Measurements from ENCODE around the gene AGMO.
"Not testable (repeated sequence)": the region's sequence is repeated elsewhere in the genome, so short reads cannot be mapped to it uniquely, and the experiment has no call there.

The AGMO gene

DNA sequence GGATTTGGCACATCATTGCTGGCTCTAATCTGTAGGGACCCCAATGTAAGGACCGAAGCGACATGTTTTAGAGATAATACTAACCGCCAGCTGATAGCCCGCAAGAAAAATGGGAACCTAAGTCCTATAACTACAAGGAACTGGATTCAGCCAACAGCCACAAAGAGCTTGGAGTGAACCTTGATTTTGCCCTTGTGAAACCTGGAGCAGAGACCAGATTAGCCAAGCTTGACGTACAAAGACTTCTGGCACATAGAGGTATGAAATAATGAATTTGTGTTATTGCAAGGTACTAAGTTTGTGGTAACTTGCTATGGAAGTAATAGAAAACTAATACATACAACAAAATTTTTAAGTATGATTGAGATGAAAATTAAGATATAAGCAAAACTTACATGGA lies 246.9 kb downstream of the AGMO start:
- no peak for DNase-seq (ENCODE audit: low read depth)
- H3K4me3 ChIP-seq (ENCODE audit: low read depth, low read length): no peak overlapping the region
- TF ChIP-seq, protein P1, sequence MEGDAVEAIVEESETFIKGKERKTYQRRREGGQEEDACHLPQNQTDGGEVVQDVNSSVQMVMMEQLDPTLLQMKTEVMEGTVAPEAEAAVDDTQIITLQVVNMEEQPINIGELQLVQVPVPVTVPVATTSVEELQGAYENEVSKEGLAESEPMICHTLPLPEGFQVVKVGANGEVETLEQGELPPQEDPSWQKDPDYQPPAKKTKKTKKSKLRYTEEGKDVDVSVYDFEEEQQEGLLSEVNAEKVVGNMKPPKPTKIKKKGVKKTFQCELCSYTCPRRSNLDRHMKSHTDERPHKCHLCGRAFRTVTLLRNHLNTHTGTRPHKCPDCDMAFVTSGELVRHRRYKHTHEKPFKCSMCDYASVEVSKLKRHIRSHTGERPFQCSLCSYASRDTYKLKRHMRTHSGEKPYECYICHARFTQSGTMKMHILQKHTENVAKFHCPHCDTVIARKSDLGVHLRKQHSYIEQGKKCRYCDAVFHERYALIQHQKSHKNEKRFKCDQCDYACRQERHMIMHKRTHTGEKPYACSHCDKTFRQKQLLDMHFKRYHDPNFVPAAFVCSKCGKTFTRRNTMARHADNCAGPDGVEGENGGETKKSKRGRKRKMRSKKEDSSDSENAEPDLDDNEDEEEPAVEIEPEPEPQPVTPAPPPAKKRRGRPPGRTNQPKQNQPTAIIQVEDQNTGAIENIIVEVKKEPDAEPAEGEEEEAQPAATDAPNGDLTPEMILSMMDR (IDR thresholded peaks at IDR 0.05; ENCODE audit: insufficient read depth, low read depth, low read length, missing control alignments): no peak

DNA sequence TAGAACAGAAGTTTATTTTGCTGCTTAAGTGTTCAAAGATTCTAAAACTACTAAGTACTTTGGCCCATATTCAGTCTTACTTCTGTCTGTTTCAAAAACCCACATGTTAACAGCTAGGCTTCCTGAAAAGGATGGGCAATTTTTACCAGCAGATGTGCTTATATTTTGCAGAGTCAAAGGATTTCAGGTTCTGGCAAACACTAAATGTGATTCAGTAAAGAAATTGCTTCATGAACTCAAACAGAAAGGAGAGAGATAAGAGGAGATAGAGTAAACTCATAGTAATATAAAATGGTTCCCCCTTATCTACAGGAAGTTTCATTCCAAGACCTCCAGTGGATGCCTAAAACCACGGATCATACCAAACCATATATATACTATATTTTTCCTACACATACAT lies 248.5 kb downstream of the AGMO start:
- H3K4me3 ChIP-seq (ENCODE audit: low read depth, low read length): no peak overlapping the region
- TF ChIP-seq, protein P1 (IDR thresholded peaks at IDR 0.05; ENCODE audit: insufficient read depth, low read depth, low read length, missing control alignments): no peak
- DNase-seq (ENCODE audit: low read depth): no peak

DNA sequence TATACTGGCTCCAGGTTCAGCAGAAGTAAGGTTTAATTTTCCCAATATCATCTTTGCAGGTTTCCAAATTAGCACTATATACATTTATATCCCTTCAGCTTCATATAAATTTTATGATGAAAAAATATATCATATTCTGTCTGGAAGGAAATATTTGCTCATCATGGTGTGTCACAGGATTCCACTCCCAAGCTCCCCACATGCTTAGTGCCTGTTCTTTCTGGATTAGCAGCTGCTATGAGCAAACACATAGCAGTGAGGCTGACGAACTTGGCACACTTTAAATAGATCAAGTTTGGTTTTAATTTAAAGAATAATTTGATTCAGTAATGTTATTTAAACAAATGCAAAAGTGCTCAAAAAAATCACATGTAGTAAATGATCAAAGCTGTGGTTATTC lies 251.9 kb downstream of the AGMO start:
- TF ChIP-seq, protein P1 (IDR thresholded peaks at IDR 0.05; ENCODE audit: insufficient read depth, low read depth, low read length, missing control alignments): no peak
- H3K4me3 ChIP-seq (ENCODE audit: low read depth, low read length): no peak overlapping the region
- DNase-seq (ENCODE audit: low read depth): no peak

DNA sequence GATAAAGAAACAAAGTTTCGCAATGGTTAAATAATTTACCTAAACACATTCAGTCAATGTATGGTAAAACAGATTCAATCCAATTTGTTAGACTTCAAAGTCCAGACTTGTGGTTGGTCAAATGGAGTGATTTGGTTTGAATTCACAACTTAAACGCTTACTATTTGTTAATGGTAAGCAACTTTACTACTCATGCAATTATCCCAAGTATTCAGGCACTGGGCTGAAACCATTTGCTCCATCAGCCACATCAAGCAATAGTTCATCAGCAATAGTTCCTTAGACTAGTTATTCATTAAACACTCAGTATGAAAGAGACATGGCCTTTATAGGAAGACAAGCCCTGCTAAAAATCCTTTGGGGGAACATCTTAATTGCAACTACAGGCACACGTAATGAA lies 253.0 kb downstream of the AGMO start:
- H3K4me3 ChIP-seq (ENCODE audit: low read depth, low read length): no peak overlapping the region
- TF ChIP-seq, protein P1 (IDR thresholded peaks at IDR 0.05; ENCODE audit: insufficient read depth, low read depth, low read length, missing control alignments): no peak
- DNase-seq (ENCODE audit: low read depth): no peak

DNA sequence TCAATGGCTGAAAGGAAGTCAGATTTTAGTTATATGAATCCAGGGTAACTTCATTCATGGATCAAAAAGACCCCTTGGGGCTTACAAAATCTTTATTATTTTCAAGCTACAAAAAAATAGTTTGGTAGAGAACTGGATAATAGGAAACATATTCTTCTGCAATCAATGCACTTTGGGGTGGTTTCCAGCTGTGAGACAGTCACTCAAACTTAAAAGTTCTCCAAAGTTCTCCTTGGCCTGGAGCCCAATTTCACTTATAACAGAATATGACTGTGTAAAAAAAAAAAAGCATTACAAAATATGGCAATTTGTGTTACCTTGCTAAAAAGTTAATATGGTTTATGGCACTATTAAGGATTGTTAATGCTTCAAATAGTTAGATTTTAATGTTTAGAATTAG lies 255.5 kb downstream of the AGMO start:
- H3K4me3 ChIP-seq (ENCODE audit: low read depth, low read length): no peak overlapping the region
- DNase-seq (ENCODE audit: low read depth): no peak
- TF ChIP-seq, protein P1 (IDR thresholded peaks at IDR 0.05; ENCODE audit: insufficient read depth, low read depth, low read length, missing control alignments): no peak

DNA sequence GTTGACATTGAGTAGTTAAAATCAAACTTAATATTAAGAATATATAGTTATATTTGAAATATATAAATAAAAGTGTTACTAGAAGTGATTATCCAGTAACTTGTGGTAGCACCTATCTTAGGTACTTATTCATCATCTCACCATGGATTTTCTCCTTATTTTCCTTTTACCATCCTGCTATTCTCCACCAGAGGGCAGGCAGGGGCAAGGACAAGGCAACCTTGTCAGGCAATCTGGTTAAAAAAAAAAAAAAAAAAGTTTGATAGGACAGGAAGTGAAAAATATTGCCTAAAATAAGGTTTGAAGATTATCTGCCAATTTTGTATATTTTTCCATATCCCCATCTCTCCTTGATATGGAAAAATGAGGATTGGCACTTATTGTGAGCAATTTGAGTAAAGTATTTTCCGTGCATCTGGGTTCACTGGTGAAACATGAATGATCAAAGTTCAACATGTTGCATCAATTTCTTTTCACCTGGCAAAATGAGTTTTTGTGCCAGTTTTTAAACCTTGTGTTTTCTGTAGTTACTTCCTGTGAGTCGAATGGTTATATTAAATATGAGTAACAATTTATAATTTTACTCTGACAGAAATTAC lies 256.7 kb downstream of the AGMO start:
- peak; percentile 50 for DNase-seq (ENCODE audit: low read depth)
- TF ChIP-seq, protein P1 (IDR thresholded peaks at IDR 0.05; ENCODE audit: insufficient read depth, low read depth, low read length, missing control alignments): peak; percentile 54
- no peak overlapping the region for H3K4me3 ChIP-seq (ENCODE audit: low read depth, low read length)

DNA sequence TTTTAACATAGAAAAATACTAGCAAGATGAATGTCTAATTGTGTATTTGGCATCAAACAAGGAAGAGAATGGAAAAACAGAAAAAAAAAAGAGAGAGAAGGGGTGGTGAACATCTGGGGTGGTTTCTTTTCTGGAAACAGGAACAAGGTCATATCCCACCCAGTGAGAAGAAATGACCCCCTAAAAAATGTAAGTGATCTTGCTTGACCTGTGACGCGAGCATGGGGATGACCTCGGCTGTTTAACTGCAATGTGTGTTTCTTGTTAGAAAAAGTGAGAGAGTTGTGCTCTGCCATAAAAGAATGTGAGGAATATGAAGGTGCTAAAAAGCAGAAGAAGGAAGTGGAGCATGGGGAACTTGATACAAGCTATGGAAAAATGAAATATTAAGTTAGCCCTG lies 258.5 kb downstream of the AGMO start:
- no peak for DNase-seq (ENCODE audit: low read depth)
- no peak overlapping the region for H3K4me3 ChIP-seq (ENCODE audit: low read depth, low read length)
- TF ChIP-seq, protein P1 (IDR thresholded peaks at IDR 0.05; ENCODE audit: insufficient read depth, low read depth, low read length, missing control alignments): no peak

DNA sequence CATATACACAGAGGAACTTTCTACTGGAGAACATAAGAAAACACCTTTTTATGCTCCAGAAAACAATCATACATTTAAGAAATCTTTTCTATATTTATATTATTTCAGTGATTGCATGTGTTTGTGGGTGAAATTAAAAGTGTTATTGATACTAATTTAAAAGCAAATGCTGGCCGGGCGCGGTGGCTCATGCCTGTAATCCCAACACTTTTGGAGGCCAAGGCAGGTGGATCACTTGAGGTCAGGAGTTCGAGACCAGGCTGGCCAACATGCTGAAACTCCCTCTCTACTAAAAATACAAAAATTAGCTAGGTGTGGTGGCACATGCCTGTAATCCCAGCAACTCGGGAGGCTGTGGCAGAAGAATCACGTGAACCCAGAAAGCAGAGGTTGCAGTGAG lies 260.8 kb downstream of the AGMO start:
- DNase-seq (ENCODE audit: low read depth): not testable (repeated sequence)

More for the DNA sequence above, 260.8 kb downstream of the AGMO start:
- not testable (repeated sequence) for H3K4me3 ChIP-seq (ENCODE audit: low read depth, low read length)
